ENCODE measurements around the gene SAMD1. TPM values are rescaled to one million over a fixed set of nuclear protein-coding genes. Genes with fewer than 3 reads are reported as not detected.

SAMD1 gene
- total and polyA plus RNA-seq, 2 of the 8 experiments (the other 6 are each of a cell fraction or from before 2014, with no cell fraction given): 40.0 to 100 TPM

- no peak for TF ChIP-seq CBX8 (IDR thresholded peaks at IDR 0.05; ENCODE audit: borderline replicate concordance, low read depth, low read length)
- no peak for TF ChIP-seq ZNF274 (IDR thresholded peaks at IDR 0.05; ENCODE audit: borderline replicate concordance, extremely low read depth, low read length)
- no peak for TF ChIP-seq CBX5 (IDR thresholded peaks at IDR 0.05; ENCODE audit: low read depth, low read length)
- TF ChIP-seq KDM5A (IDR thresholded peaks at IDR 0.05; ENCODE audit: low read length): no peak
- TF ChIP-seq EZH2 (IDR thresholded peaks at IDR 0.05; ENCODE audit: low read depth, low read length, severe bottlenecking): no peak
- TF ChIP-seq SP2 (IDR thresholded peaks at IDR 0.05; ENCODE audit: low read length): peak; percentile 89
- no peak for TF ChIP-seq TBP (IDR thresholded peaks at IDR 0.05; ENCODE audit: low read depth, low read length)
- TF ChIP-seq SIRT6 (IDR thresholded peaks at IDR 0.05; ENCODE audit: low read length): no peak
- TF ChIP-seq TAF1 (IDR thresholded peaks at IDR 0.05; ENCODE audit: low read depth, low read length): no peak
- TF ChIP-seq TEAD4 (IDR thresholded peaks at IDR 0.05; ENCODE audit: low read depth, low read length): no peak
- no peak for TF ChIP-seq TCF12 (IDR thresholded peaks at IDR 0.05; ENCODE audit: low read depth, low read length)
- TF ChIP-seq BACH1 (IDR thresholded peaks at IDR 0.05; ENCODE audit: low read length): no peak
- no peak for TF ChIP-seq SRF (IDR thresholded peaks at IDR 0.05; ENCODE audit: low read depth, low read length)
- TF ChIP-seq, protein P1, sequence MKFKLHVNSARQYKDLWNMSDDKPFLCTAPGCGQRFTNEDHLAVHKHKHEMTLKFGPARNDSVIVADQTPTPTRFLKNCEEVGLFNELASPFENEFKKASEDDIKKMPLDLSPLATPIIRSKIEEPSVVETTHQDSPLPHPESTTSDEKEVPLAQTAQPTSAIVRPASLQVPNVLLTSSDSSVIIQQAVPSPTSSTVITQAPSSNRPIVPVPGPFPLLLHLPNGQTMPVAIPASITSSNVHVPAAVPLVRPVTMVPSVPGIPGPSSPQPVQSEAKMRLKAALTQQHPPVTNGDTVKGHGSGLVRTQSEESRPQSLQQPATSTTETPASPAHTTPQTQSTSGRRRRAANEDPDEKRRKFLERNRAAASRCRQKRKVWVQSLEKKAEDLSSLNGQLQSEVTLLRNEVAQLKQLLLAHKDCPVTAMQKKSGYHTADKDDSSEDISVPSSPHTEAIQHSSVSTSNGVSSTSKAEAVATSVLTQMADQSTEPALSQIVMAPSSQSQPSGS (IDR thresholded peaks at IDR 0.05; ENCODE audit: low read length): no peak
- TF ChIP-seq SP4 (IDR thresholded peaks at IDR 0.05; ENCODE audit: low read length): no peak
- TF ChIP-seq PHF8 (conservative IDR thresholded peaks at IDR 0.05; ENCODE audit: low read depth, low read length): no peak
- TF ChIP-seq RNF2 (IDR thresholded peaks at IDR 0.05; ENCODE audit: borderline replicate concordance, low read depth, low read length, missing control alignments, poor library complexity, severe bottlenecking): no peak
- no peak for TF ChIP-seq BCL11A (IDR thresholded peaks at IDR 0.05; ENCODE audit: low read depth in 2 of 2, low read length in 2 of 2)
- TF ChIP-seq YY1 (IDR thresholded peaks at IDR 0.05; ENCODE audit: low read depth, low read length): no peak
- TF ChIP-seq CHD2 (IDR thresholded peaks at IDR 0.05; ENCODE audit: low read length): peak; percentile 95
- peak; percentile 14 for TF ChIP-seq KDM4A (IDR thresholded peaks at IDR 0.05; ENCODE audit: low read depth, low read length, severe bottlenecking)
- no peak for TF ChIP-seq RAD21 (IDR thresholded peaks at IDR 0.05 in 1 of 2, conservative IDR thresholded peaks at IDR 0.05 in 1 of 2; ENCODE audit: low read depth in 2 of 2, low read length in 2 of 2)
- TF ChIP-seq HDAC6 (IDR thresholded peaks at IDR 0.05; ENCODE audit: low read depth, low read length): no peak
- no peak for TF ChIP-seq JUND (IDR thresholded peaks at IDR 0.05; ENCODE audit: low read length)
- TF ChIP-seq CEBPB (IDR thresholded peaks at IDR 0.05; ENCODE audit: low read depth, low read length): no peak
Measured at GRCh38 chr19:14117668-14118164, 27.2 kb upstream of the SAMD1 start, which contains the start of gene PRKACA (continued).
